H1 (cell line): ENCODE results near the gene PAX9. TPM values are rescaled to one million over a fixed set of nuclear protein-coding genes. Genes with fewer than 3 reads are reported as not detected.

Experiments used
- CTCF ChIA-PET: fragments of 300-600 bp; sonication (Branson Sonifier 250); formaldehyde crosslinking; loops from one replicate; lab custom pipeline; 2021; ENCODE audit not compliant: partially characterized antibody; lab: Charles Lee
- POLR2A ChIA-PET: fragments of 300-600 bp; sonication (Branson Sonifier 250); formaldehyde crosslinking; loops from one replicate; lab custom pipeline; 2021; ENCODE audit warnings: inconsistent platforms; ENCODE audit not compliant: partially characterized antibody; lab: Charles Lee
- DNase-seq, 2 experiments: peaks; one replicate each; pipeline versions ENCODE4 v3.0.0 to v3.0.0-alpha.2; 2010 to 2022; ENCODE audit warnings: low spot score in 2 of 2, low read depth in 1 of 2, mixed read lengths in 1 of 2
- FAIRE-seq: peaks from 2 replicates; lab custom pipeline; 2011; peaks lifted over from hg19 to GRCh38; lab: Jason Lieb, UNC
- H2AFZ ChIP-seq: 2 replicates; pipeline ENCODE4 v1.8.1; 2012; ENCODE audit warnings: low read length, inconsistent platforms
- H2AK5ac ChIP-seq: 2 replicates; pipeline ENCODE4 v1.6.1; 2013; ENCODE audit warnings: low read depth, low read length
- H2BK120ac ChIP-seq: replicated peaks from 2 replicates; pipeline ENCODE3; 2013; ENCODE audit warnings: low read depth, low read length, inconsistent platforms
- H2BK12ac ChIP-seq: 2 replicates; pipeline ENCODE4 v1.6.1; 2013; ENCODE audit warnings: low read depth, low read length
- H2BK15ac ChIP-seq: 2 replicates; pipeline ENCODE4 v1.6.1; 2013; ENCODE audit warnings: low read length
- H2BK20ac ChIP-seq: 2 replicates; pipeline ENCODE4 v1.6.1; 2013; ENCODE audit warnings: low read length
- H2BK5ac ChIP-seq: 2 replicates; pipeline ENCODE4 v1.6.1; 2013; ENCODE audit warnings: low read depth, low read length
- H3K14ac ChIP-seq: 2 replicates; pipeline ENCODE4 v1.6.1; 2013; ENCODE audit warnings: inconsistent platforms; ENCODE audit not compliant: insufficient read length
- H3K18ac ChIP-seq: 2 replicates; pipeline ENCODE4 v1.6.1; 2013; ENCODE audit warnings: low read length; ENCODE audit errors: extremely low read depth
- H3K23ac ChIP-seq: 2 replicates; pipeline ENCODE4 v1.6.1; 2013; ENCODE audit warnings: inconsistent platforms; ENCODE audit not compliant: insufficient read length
- H3K23me2 ChIP-seq: 2 replicates; pipeline ENCODE4 v1.6.1; 2013; ENCODE audit warnings: low read depth, low read length
- H3K27ac ChIP-seq: 2 replicates; pipeline ENCODE4 v1.6.1; 2011; ENCODE audit warnings: low read depth, low read length, inconsistent platforms
- H3K27me3 ChIP-seq, 4 experiments: replicated peaks in 1 of 4; 1 replicate in 1 of 4; 2 replicates in 3 of 4; pipeline versions ENCODE4 v1.6.1 to v1.8.1; 2011 to 2013; ENCODE audit warnings: low read length in 3 of 4, mild to moderate bottlenecking in 3 of 4, inconsistent platforms in 2 of 4, mixed read lengths in 2 of 4, moderate library complexity in 1 of 4; ENCODE audit not compliant: control insufficient read depth in 3 of 4, insufficient read depth in 3 of 4; ENCODE audit errors: extremely low read depth in 1 of 4
- H3K36me3 ChIP-seq, 4 experiments: 2 replicates each; pipeline versions ENCODE4 v1.6.1 to v1.8.1; 2011 to 2013; ENCODE audit warnings: mild to moderate bottlenecking in 4 of 4, low read length in 3 of 4, moderate library complexity in 2 of 4, control low read depth in 1 of 4, inconsistent platforms in 1 of 4; ENCODE audit not compliant: insufficient read depth in 4 of 4, control insufficient read depth in 2 of 4
- H3K4ac ChIP-seq: replicated peaks from 2 replicates; pipeline ENCODE3; 2013; ENCODE audit warnings: low read length, low read depth, mixed read lengths, inconsistent platforms; ENCODE audit not compliant: insufficient read length
- H3K4me1 ChIP-seq, 4 experiments: replicated peaks in 1 of 4; 1 replicate in 1 of 4; 2 replicates in 3 of 4; pipeline versions ENCODE4 v1.6.1 to v1.8.1; 2011 to 2013; ENCODE audit warnings: low read length in 3 of 4, inconsistent platforms in 2 of 4, mixed read lengths in 1 of 4; ENCODE audit not compliant: insufficient read depth in 4 of 4, control insufficient read depth in 3 of 4
- H3K4me2 ChIP-seq, 2 experiments: 2 replicates each; pipeline versions ENCODE4 v1.6.1 to v1.8.1; 2011 to 2013; ENCODE audit warnings: low read depth in 2 of 2, low read length in 2 of 2, control low read depth in 1 of 2, inconsistent platforms in 1 of 2, mild to moderate bottlenecking in 1 of 2; ENCODE audit not compliant: insufficient read depth in 1 of 2
- H3K4me3 ChIP-seq, 4 experiments: fragments of 200-600, 300-600 bp in 1 of 4; sonication (generic), shearing (Covaris generic), sonication (Bioruptor Twin) in 1 of 4; 2 replicates each; pipeline versions ENCODE4 v1.5.1 to v1.8.1; 2011 to 2016; ENCODE audit warnings: low read length in 4 of 4, low read depth in 3 of 4, control low read depth in 2 of 4, inconsistent platforms in 2 of 4, mild to moderate bottlenecking in 2 of 4, mixed read lengths in 1 of 4, moderate library complexity in 1 of 4; ENCODE audit not compliant: insufficient read depth in 2 of 4; ENCODE audit errors: extremely low read depth in 1 of 4
- H3K56ac ChIP-seq: replicated peaks from 2 replicates; pipeline ENCODE3; 2013; ENCODE audit warnings: low read depth, mild to moderate bottlenecking, mixed read lengths, low read length, inconsistent platforms; ENCODE audit not compliant: insufficient read length
- H3K79me1 ChIP-seq: 2 replicates; pipeline ENCODE4 v1.6.1; 2013; ENCODE audit warnings: low read depth, low read length, control low read depth
- H3K79me2 ChIP-seq, 2 experiments: 2 replicates each; pipeline versions ENCODE4 v1.6.1 to v1.8.1; 2012 to 2013; ENCODE audit warnings: low read length in 2 of 2, mild to moderate bottlenecking in 2 of 2, inconsistent platforms in 1 of 2; ENCODE audit not compliant: insufficient read depth in 2 of 2, control insufficient read depth in 1 of 2
- H3K9ac ChIP-seq, 4 experiments: replicated peaks in 1 of 4; 1 replicate in 1 of 4; 2 replicates in 3 of 4; pipeline versions ENCODE4 v1.6.1 to v1.8.1; 2011 to 2013; ENCODE audit warnings: low read depth in 3 of 4, low read length in 3 of 4, control low read depth in 2 of 4, mild to moderate bottlenecking in 2 of 4, moderate library complexity in 2 of 4, inconsistent platforms in 1 of 4; ENCODE audit errors: extremely low read depth in 1 of 4
- H3K9me3 ChIP-seq, 2 experiments: 2 replicates each; pipeline versions ENCODE4 v1.6.1 to v1.8.1; 2012 to 2013; ENCODE audit warnings: mild to moderate bottlenecking in 2 of 2, moderate library complexity in 2 of 2, control low read depth in 1 of 2, inconsistent platforms in 1 of 2, low read depth in 1 of 2, low read length in 1 of 2, mixed read lengths in 1 of 2; ENCODE audit not compliant: insufficient read depth in 2 of 2
- H4K20me1 ChIP-seq, 2 experiments: replicated peaks in 1 of 2; 2 replicates each; pipeline versions ENCODE3 to v1.8.1; 2011 to 2013; ENCODE audit warnings: inconsistent platforms in 2 of 2, low read length in 2 of 2, mild to moderate bottlenecking in 1 of 2; ENCODE audit not compliant: insufficient read depth in 2 of 2, control insufficient read depth in 1 of 2
- H4K5ac ChIP-seq: 2 replicates; pipeline ENCODE4 v1.6.1; 2013; ENCODE audit warnings: low read length, low read depth, mixed read lengths, inconsistent platforms; ENCODE audit not compliant: insufficient read length
- H4K8ac ChIP-seq: 2 replicates; pipeline ENCODE4 v1.8.0; 2013; ENCODE audit warnings: mild to moderate bottlenecking, moderate library complexity, low read length, inconsistent platforms; ENCODE audit not compliant: insufficient read depth; ENCODE audit errors: extremely low read depth
- H4K91ac ChIP-seq: replicated peaks from 2 replicates; pipeline ENCODE3; 2013; ENCODE audit warnings: low read length, mixed read lengths, inconsistent platforms; ENCODE audit not compliant: insufficient read length
- ASH2L ChIP-seq: fragments of 200-600, 300-600 bp; sonication (generic); IDR thresholded peaks from one replicate; pipeline ENCODE4 v1.7.1; 2017; ENCODE audit warnings: low read length
- ATF3 ChIP-seq: IDR thresholded peaks from 2 replicates; pipeline ENCODE4 v1.6.1; 2011; ENCODE audit warnings: low read depth, mild to moderate bottlenecking, low read length; ENCODE audit not compliant: insufficient read depth
- BRCA1 ChIP-seq: IDR thresholded peaks from 2 replicates; pipeline ENCODE4 v1.6.1; 2012; ENCODE audit warnings: low read depth, low read length, improper control_type of control experiment
- GABPA ChIP-seq: IDR thresholded peaks from 2 replicates; pipeline ENCODE4 v1.6.1; 2011; ENCODE audit warnings: mild to moderate bottlenecking, low read length, moderate library complexity, borderline replicate concordance; ENCODE audit not compliant: insufficient read depth
- RXRA ChIP-seq: IDR thresholded peaks from 2 replicates; pipeline ENCODE4 v1.6.1; 2011; ENCODE audit warnings: low read depth, mild to moderate bottlenecking, low read length, moderate library complexity; ENCODE audit not compliant: insufficient read depth
- TEAD4 ChIP-seq: IDR thresholded peaks from 2 replicates; pipeline ENCODE4 v1.6.1; 2012; ENCODE audit warnings: low read depth, low read length, inconsistent platforms, mixed read lengths
- WGBS, 2 experiments: shearing (Covaris generic) in 1 of 2; methylation state at CpG; one replicate each; pipeline versions ENCODE4 v1.1.6 to v1.1.7; 2013 to 2015; ENCODE audit warnings: low lambda C conversion rate in 2 of 2, mixed read lengths in 2 of 2, inconsistent platforms in 1 of 2, low coverage in 1 of 2, missing lambda C conversion rate in 1 of 2; ENCODE audit not compliant: insufficient replicate concordance in 2 of 2, insufficient coverage in 1 of 2, insufficient read length in 1 of 2; ENCODE audit errors: extremely low coverage in 1 of 2, missing lambda C conversion rate in 1 of 2; 5-methylcytosine and 5-hydroxymethylcytosine counted together
- polyA plus RNA-seq, 7 experiments: library from polyadenylated mRNA; depleted of rRNA in 3 of 7; stranded (reverse) in 5 of 7; unstranded in 2 of 7; fragments of >200 nt in 5 of 7; fragments of 200-250 nt in 2 of 7; gene quantifications; 1 replicate in 5 of 7; 2 replicates in 1 of 7; 4 replicates in 1 of 7; pipeline versions ENCODE4 v1.2.1 to v1.2.3, GENCODE V29; 2011 to 2013; ENCODE audit warnings: missing spikeins in 2 of 7, mixed read lengths in 2 of 7
- total RNA-seq: library from RNA; stranded (reverse); fragmentation: NEBNext Ultra II Directional; extraction: Animal tissue kit (Norgen Biotek cat#: 25700); gene quantifications from 2 replicates; pipeline ENCODE4 v1.2.1, GENCODE V29; 2021
- TF ChIP-seq, protein P1 (sequence below): IDR thresholded peaks from 2 replicates; pipeline ENCODE4 v1.6.1; 2012; ENCODE audit warnings: low read length, inconsistent platforms

The PAX9 gene
- total and polyA plus RNA-seq, 2 of the 8 experiments (the other 6 are each of a cell fraction or from before 2014, with no cell fraction given): 0.05 TPM; not detected in 1

- no peak overlapping the region for H2BK15ac ChIP-seq
- H3K79me2 ChIP-seq: no peaks in the 10 kb centered on the region
- H3K9me3 ChIP-seq: no peaks in the 10 kb centered on the region
- no peaks in the 10 kb centered on the region for H3K79me1 ChIP-seq
- FAIRE-seq (no peak), DNase-seq (peak in 1 of 2 experiments; percentile 66)
- H3K14ac ChIP-seq: no peak overlapping the region
- H4K5ac ChIP-seq: no peak overlapping the region
- no peaks in the 10 kb centered on the region; the same call in 1 of the 2 replicates for H3K23me2 ChIP-seq
- peaks cover 0 to 21% (median 11%) of the 10 kb centered on the region in 4 experiments; a peak in 5 of 7 replicates for H3K4me1 ChIP-seq
- H3K9ac ChIP-seq: no peak overlapping the region
- no peak overlapping the region for H2BK120ac ChIP-seq
- H2BK20ac ChIP-seq: no peak overlapping the region
- CTCF ChIA-PET: interaction anchor here (1.1 to 9.9 kb wide), 12 partner anchors 6 to 496 kb away, joined by 3 to 132 read pairs (median 4); no protein-coding TSS in a partner anchor
- POLR2A ChIA-PET: no interaction called here
- H4K20me1 ChIP-seq: peaks cover 17 to 41% of the 10 kb centered on the region in 2 experiments
- peaks cover 93 to 100% (median 98%) of the 10 kb centered on the region in 4 experiments for H3K27me3 ChIP-seq
- H4K91ac ChIP-seq: no peak overlapping the region
- H2AK5ac ChIP-seq: no peak overlapping the region
- H3K18ac ChIP-seq: no peak overlapping the region
- no peaks in the 10 kb centered on the region; a peak in 1 of 8 replicates for H3K36me3 ChIP-seq
- H2BK5ac ChIP-seq: no peak overlapping the region
- H3K56ac ChIP-seq: no peak overlapping the region
- H3K23ac ChIP-seq: no peak overlapping the region
- no peak overlapping the region for H2AFZ ChIP-seq
- peak overlapping the region in 1 of 4 experiments; percentile 18; a peak in 1 of 8 replicates for H3K4me3 ChIP-seq
- 6% methylated on average over 31 of the region's 31 CpGs; no CpG with 5 or more reads in 1 of the 2 experiments for WGBS, 2 experiments
- H3K27ac ChIP-seq: no peak overlapping the region
- no peak overlapping the region for H4K8ac ChIP-seq
- H2BK12ac ChIP-seq: no peak overlapping the region
- H3K4ac ChIP-seq: no peak overlapping the region
- H3K4me2 ChIP-seq: peak overlapping the region; percentile 18 to 35; a peak in 1 of 4 replicates
- TF ChIP-seq TEAD4 (0 out of 2 replicates have a peak, but pooled peaks have one; percentile 20), GABPA (peak; percentile 44; the same call in 1 of the 2 replicates), BRCA1 (no peak), ASH2L (no peak), ATF3 (no peak), RXRA (no peak)
- TF ChIP-seq, protein P1, sequence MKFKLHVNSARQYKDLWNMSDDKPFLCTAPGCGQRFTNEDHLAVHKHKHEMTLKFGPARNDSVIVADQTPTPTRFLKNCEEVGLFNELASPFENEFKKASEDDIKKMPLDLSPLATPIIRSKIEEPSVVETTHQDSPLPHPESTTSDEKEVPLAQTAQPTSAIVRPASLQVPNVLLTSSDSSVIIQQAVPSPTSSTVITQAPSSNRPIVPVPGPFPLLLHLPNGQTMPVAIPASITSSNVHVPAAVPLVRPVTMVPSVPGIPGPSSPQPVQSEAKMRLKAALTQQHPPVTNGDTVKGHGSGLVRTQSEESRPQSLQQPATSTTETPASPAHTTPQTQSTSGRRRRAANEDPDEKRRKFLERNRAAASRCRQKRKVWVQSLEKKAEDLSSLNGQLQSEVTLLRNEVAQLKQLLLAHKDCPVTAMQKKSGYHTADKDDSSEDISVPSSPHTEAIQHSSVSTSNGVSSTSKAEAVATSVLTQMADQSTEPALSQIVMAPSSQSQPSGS: no peak
These were observed 7.5 kb upstream of the PAX9 start for GRCh38 chr14:36653962-36654793.
